Smooth muscle cell (in vitro differentiated cells): Measurements from ENCODE around the gene TMEM63B. TPM values are rescaled to one million over a fixed set of nuclear protein-coding genes. Genes with fewer than 3 reads are reported as not detected.
A peak's percentile ranks its signal among the peaks of the same experiment; 100 is the strongest.

ENCODE experiments used
- DNase-seq: peaks from one replicate; lab custom pipeline; 2025; ENCODE audit not compliant: unreplicated experiment; lab: John Stamatoyannopoulos, UW
- H2AFZ ChIP-seq: fragments of 200-600 bp; sonication (generic); 2 replicates; pipeline ENCODE4 v1.6.0; 2016; ENCODE audit warnings: antibody characterized with exemption, low read depth, mild to moderate bottlenecking
- H3F3A ChIP-seq: fragments of 200-600 bp; sonication (generic); 2 replicates; pipeline ENCODE4 v1.6.0; 2017; ENCODE audit warnings: antibody characterized with exemption, low read depth
- H3K27ac ChIP-seq: fragments of 200-600 bp; sonication (generic); 2 replicates; pipeline ENCODE4 v1.5.1; 2016; ENCODE audit warnings: low read depth, mild to moderate bottlenecking
- H3K27me3 ChIP-seq: fragments of 200-600 bp; sonication (generic); 2 replicates; pipeline ENCODE4 v1.6.1; 2016; ENCODE audit warnings: low read depth, mild to moderate bottlenecking
- H3K36me3 ChIP-seq: fragments of 200-600 bp; sonication (generic); 2 replicates; pipeline ENCODE4 v1.5.1; 2016; ENCODE audit warnings: low read depth
- H3K4me1 ChIP-seq: fragments of 200-600 bp; sonication (generic); 2 replicates; pipeline ENCODE4 v1.5.1; 2016; ENCODE audit warnings: low read depth
- H3K4me2 ChIP-seq: fragments of 200-600 bp; sonication (generic); 2 replicates; pipeline ENCODE4 v1.6.0; 2016; ENCODE audit warnings: mild to moderate bottlenecking
- H3K4me3 ChIP-seq: fragments of 200-600 bp; sonication (generic); 2 replicates; pipeline ENCODE4 v1.5.1; 2016; ENCODE audit warnings: mild to moderate bottlenecking
- H3K79me2 ChIP-seq: fragments of 200-600 bp; sonication (generic); 2 replicates; pipeline ENCODE4 v1.6.0; 2016; ENCODE audit warnings: low read depth, mild to moderate bottlenecking
- H3K9ac ChIP-seq: fragments of 200-600 bp; sonication (generic); 2 replicates; pipeline ENCODE4 v1.6.0; 2016; ENCODE audit warnings: low read depth
- H3K9me3 ChIP-seq: fragments of 200-600 bp; sonication (generic); replicated peaks from 2 replicates; pipeline ENCODE4 v1.5.1; 2016; ENCODE audit warnings: low read depth
- H4K20me1 ChIP-seq: fragments of 200-600 bp; sonication (generic); 2 replicates; pipeline ENCODE4 v1.6.0; 2016; ENCODE audit warnings: low read depth
- CTCF ChIP-seq: fragments of 200-600 bp; sonication (generic); IDR thresholded peaks from 2 replicates; pipeline ENCODE4 v1.5.1; 2017; ENCODE audit warnings: borderline replicate concordance, mild to moderate bottlenecking, antibody characterized with exemption; ENCODE audit not compliant: insufficient read depth, poor library complexity, severe bottlenecking
- WGBS: methylation state at CpG from one replicate; pipeline ENCODE4 v1.1.7; 2016; ENCODE audit warnings: low lambda C conversion rate; 5-methylcytosine and 5-hydroxymethylcytosine counted together
- polyA plus RNA-seq: library from polyadenylated mRNA; unstranded; fragments of >200 nt; fragmentation: Nextera tagmentation; extraction: Ambion mirVana; gene quantifications from 2 replicates; pipeline ENCODE4 v1.2.1, GENCODE V29; 2016
- total RNA-seq: library from RNA; depleted of rRNA; stranded (reverse); fragments of >200 nt; gene quantifications from 2 replicates; pipeline ENCODE4 v1.2.3, GENCODE V29; 2014

TMEM63B gene
- total and polyA plus RNA-seq, 2 experiments from 2014 or later = 10.8 to 21.2 TPM

- H3K79me2 ChIP-seq = peaks cover 57% of the 10 kb centered on the region
- H3K36me3 ChIP-seq = no peaks in the 10 kb centered on the region
- H3F3A ChIP-seq = peaks cover 18% of the 10 kb centered on the region
- no peaks in the 10 kb centered on the region for H3K9me3 ChIP-seq
- H3K4me2 ChIP-seq = peak overlapping the region; percentile 76
- peak overlapping the region; percentile 66 for H3K9ac ChIP-seq
- H2AFZ ChIP-seq = no peak overlapping the region
- DNase-seq = no peak
- no peaks in the 10 kb centered on the region for H3K27me3 ChIP-seq
- H3K27ac ChIP-seq = peak overlapping the region; percentile 97
- H3K4me3 ChIP-seq = no peak overlapping the region
- WGBS = 68% methylated on average over 6 of the region's 6 CpGs
- H4K20me1 ChIP-seq = peaks cover 60% of the 10 kb centered on the region
- peaks cover 30% of the 10 kb centered on the region for H3K4me1 ChIP-seq
- TF ChIP-seq CTCF = no peak
These were observed 9.8 kb upstream of the TMEM63B start for GRCh38 chr6:44117397-44118128.

GRCh38 chr6:44119704-44120262 is 7.6 kb upstream of the TMEM63B start:
- Histone ChIP-seq H4K20me1 (peaks cover 83% of the 10 kb centered on the region), H3K36me3 (no peaks in the 10 kb centered on the region), H3K9ac (no peak overlapping the region), H3K4me1 (peaks cover 51% of the 10 kb centered on the region), H3K79me2 (peaks cover 75% of the 10 kb centered on the region), H3K4me2 (peak overlapping the region; percentile 18), H3K27ac (peak overlapping the region; percentile 3), H3K4me3 (no peak overlapping the region), H3F3A (peaks cover 18% of the 10 kb centered on the region), H2AFZ (no peak overlapping the region), H3K27me3 (no peaks in the 10 kb centered on the region), H3K9me3 (no peaks in the 10 kb centered on the region)
- DNase-seq = no peak
- 59% methylated on average over 5 of the region's 5 CpGs for WGBS
- no peak for TF ChIP-seq CTCF

- Histone ChIP-seq H3K9ac (no peak overlapping the region), H2AFZ (no peak overlapping the region), H4K20me1 (peaks cover 89% of the 10 kb centered on the region), H3K9me3 (no peaks in the 10 kb centered on the region), H3K4me1 (peaks cover 58% of the 10 kb centered on the region), H3K79me2 (peaks cover 81% of the 10 kb centered on the region), H3K4me2 (peak overlapping the region; percentile 42), H3K4me3 (no peak overlapping the region), H3K27me3 (no peaks in the 10 kb centered on the region), H3K36me3 (no peaks in the 10 kb centered on the region), H3K27ac (no peak overlapping the region), H3F3A (peaks cover 18% of the 10 kb centered on the region)
- WGBS = 55% methylated on average over 4 of the region's 4 CpGs
- TF ChIP-seq CTCF = no peak
- no peak for DNase-seq
These were observed 6.5 kb upstream of the TMEM63B start for GRCh38 chr6:44120692-44121443.
